ENCODE measurements around the gene GPR107. TPM values are rescaled to one million over a fixed set of nuclear protein-coding genes. Genes with fewer than 3 reads are reported as not detected.

Gene GPR107
- total and polyA plus RNA-seq, 2 experiments from 2014 or later, result 8.0 to 18.9 TPM

DNA sequence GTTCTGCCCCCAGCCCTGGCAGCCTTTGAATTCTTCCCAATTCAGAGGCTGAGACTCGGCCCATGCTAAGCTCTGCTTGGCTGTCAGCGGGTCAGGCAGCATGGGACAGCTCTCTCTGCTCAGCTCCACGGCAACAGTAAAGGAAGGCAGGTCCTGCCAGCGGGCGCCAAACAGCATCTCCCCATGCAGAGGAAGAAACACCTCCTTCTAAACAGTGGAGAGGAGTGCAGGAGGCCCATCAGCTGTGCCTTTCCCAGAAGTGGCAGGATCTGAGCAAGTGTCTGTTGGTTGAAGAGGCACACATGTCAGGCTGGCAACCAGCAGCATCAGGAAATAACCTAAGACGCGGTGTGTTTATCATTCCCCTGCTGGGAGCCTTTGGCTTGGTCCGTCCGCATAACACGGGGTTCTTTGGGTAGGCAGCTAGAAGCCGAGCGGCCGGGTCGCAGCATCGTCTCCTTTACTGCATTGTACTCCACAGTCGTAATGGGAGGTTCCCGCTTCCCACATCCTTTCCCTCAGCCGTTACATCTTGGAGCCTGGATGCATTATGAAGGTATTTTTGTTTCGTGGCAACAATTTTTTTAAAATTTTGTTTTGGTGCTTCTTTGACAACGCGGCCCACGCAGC lies 75.8 kb downstream of the GPR107 start:
- Histone ChIP-seq H3K79me2 (ENCODE audit: insufficient read depth) (no peaks in the 10 kb centered on the region), H2AFZ (no peak overlapping the region), H3K27me3 (replicated peaks; ENCODE audit: insufficient read depth) (no peaks in the 10 kb centered on the region), H3K4me3 (no peak overlapping the region), H3K9ac (no peak overlapping the region), H3K4me2 (ENCODE audit: unreplicated experiment) (no peak overlapping the region), H3K4me1 (ENCODE audit: insufficient read depth) (peaks cover 10% of the 10 kb centered on the region), H3K9me3 (ENCODE audit: low read depth) (no peaks in the 10 kb centered on the region), H3K9me2 (ENCODE audit: insufficient read depth) (no peaks in the 10 kb centered on the region), H3K36me3 (ENCODE audit: low read depth) (peaks cover 14% of the 10 kb centered on the region; the same call in 1 of the 2 replicates), H3F3A (ENCODE audit: insufficient read depth) (peaks cover 17% of the 10 kb centered on the region; the same call in 1 of the 2 replicates), H4K20me1 (ENCODE audit: insufficient read depth) (no peaks in the 10 kb centered on the region), H3K27ac (peak overlapping the region; percentile 73)
- in situ Hi-C loops (cut with MboI), result no loop called here
- no peak for TF ChIP-seq EZH2phosphoT487 (IDR thresholded peaks at IDR 0.05; ENCODE audit: insufficient read depth, low read depth)
- no peak for TF ChIP-seq EZH2 (IDR thresholded peaks at IDR 0.05; ENCODE audit: insufficient read depth, poor library complexity, severe bottlenecking)
- no peak for DNase-seq
- WGBS, 2 experiments (ENCODE audit: low coverage in 1 of 2, low lambda C conversion rate in 2 of 2, missing lambda C conversion rate in 2 of 2), result 94 to 96% methylated on average over 22 of the region's 22 CpGs

DNA sequence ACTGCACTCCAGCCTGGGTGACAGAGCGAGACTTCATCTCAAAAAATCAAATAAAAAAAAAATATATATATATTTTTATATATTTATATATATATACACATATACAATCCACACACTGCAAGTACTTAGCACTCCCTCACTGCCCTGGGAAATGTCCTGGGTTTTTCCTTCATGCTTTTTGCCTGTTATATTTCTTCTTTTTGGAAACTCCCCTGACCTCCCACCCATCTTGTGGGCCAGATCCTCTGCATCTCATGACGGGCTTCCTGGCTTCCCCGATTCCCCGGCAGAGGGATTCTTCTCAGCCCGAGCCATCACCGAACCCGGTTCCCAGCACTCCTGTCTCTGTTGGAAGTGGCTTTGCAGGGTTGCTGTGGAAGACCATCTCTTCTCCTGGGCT lies 79.0 kb downstream of the GPR107 start:
- Histone ChIP-seq H3K9ac (no peak overlapping the region), H3K79me2 (ENCODE audit: insufficient read depth) (no peaks in the 10 kb centered on the region), H4K20me1 (ENCODE audit: insufficient read depth) (no peaks in the 10 kb centered on the region), H3F3A (ENCODE audit: insufficient read depth) (peaks cover 37% of the 10 kb centered on the region), H3K4me1 (ENCODE audit: insufficient read depth) (peaks cover 18% of the 10 kb centered on the region), H3K9me2 (ENCODE audit: insufficient read depth) (no peaks in the 10 kb centered on the region), H3K27me3 (replicated peaks; ENCODE audit: insufficient read depth) (no peaks in the 10 kb centered on the region), H3K4me3 (no peak overlapping the region), H3K9me3 (ENCODE audit: low read depth) (no peaks in the 10 kb centered on the region), H3K4me2 (ENCODE audit: unreplicated experiment) (no peak overlapping the region), H3K36me3 (ENCODE audit: low read depth) (peaks cover 13% of the 10 kb centered on the region; the same call in 1 of the 2 replicates), H2AFZ (no peak overlapping the region), H3K27ac (no peak overlapping the region)
- no peak for DNase-seq
- WGBS, 2 experiments (ENCODE audit: low coverage in 1 of 2, low lambda C conversion rate in 2 of 2, missing lambda C conversion rate in 2 of 2), result 97 to 99% methylated on average over 7 of the region's 7 CpGs
- TF ChIP-seq EZH2phosphoT487 (IDR thresholded peaks at IDR 0.05; ENCODE audit: insufficient read depth, low read depth) (no peak), EZH2 (IDR thresholded peaks at IDR 0.05; ENCODE audit: insufficient read depth, poor library complexity, severe bottlenecking) (no peak)
- in situ Hi-C loops (cut with MboI), result no loop called here

DNA sequence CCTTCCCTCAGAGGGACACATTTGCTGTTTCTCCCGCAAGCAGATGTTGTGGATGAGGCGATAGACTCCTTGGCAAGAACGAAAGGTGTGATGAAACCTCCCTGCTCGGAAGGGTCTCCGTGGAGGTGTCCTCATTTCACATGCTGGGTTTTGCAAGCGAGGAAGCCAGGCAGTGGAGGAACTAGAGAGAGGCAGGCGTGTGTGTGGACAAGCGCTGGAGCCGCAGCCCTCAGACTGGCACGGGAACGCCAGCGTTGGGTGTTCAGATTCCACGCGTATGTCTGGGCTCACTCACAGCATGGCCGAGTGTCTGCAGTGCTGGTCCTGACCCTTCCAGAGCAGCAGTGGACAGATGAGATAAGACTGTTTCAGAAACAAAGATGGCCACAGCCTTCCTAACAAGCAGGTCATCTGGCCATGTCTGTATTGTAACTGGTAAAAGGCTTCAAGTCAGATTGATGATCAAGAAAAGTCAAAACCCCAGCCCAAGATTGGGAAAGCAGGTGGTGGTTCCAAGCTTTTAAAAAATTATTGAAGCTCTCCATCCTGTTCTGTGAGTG lies 83.5 kb downstream of the GPR107 start:
- no peaks in the 10 kb centered on the region for H3K36me3 ChIP-seq (ENCODE audit: low read depth)
- H3K27ac ChIP-seq, result peak overlapping the region; percentile 82
- TF ChIP-seq EZH2phosphoT487 (IDR thresholded peaks at IDR 0.05; ENCODE audit: insufficient read depth, low read depth), result no peak
- TF ChIP-seq EZH2 (IDR thresholded peaks at IDR 0.05; ENCODE audit: insufficient read depth, poor library complexity, severe bottlenecking), result no peak
- no peak for DNase-seq
- H2AFZ ChIP-seq, result no peak overlapping the region
- H3K27me3 ChIP-seq (replicated peaks; ENCODE audit: insufficient read depth), result no peaks in the 10 kb centered on the region
- no peaks in the 10 kb centered on the region for H3K9me2 ChIP-seq (ENCODE audit: insufficient read depth)
- peaks cover 50% of the 10 kb centered on the region for H3F3A ChIP-seq (ENCODE audit: insufficient read depth)
- peaks cover 24% of the 10 kb centered on the region for H3K4me1 ChIP-seq (ENCODE audit: insufficient read depth)
- H3K4me2 ChIP-seq (ENCODE audit: unreplicated experiment), result peak overlapping the region; percentile 75
- H3K9ac ChIP-seq, result peak overlapping the region; percentile 35; the same call in 1 of the 2 replicates
- in situ Hi-C loops (cut with MboI), result no loop called here
- H3K79me2 ChIP-seq (ENCODE audit: insufficient read depth), result no peaks in the 10 kb centered on the region
- H3K9me3 ChIP-seq (ENCODE audit: low read depth), result no peaks in the 10 kb centered on the region
- H4K20me1 ChIP-seq (ENCODE audit: insufficient read depth), result no peaks in the 10 kb centered on the region
- WGBS, 2 experiments (ENCODE audit: low coverage in 1 of 2, low lambda C conversion rate in 2 of 2, missing lambda C conversion rate in 2 of 2), result 92 to 94% methylated on average over 15 of the region's 15 CpGs
- no peak overlapping the region for H3K4me3 ChIP-seq

- no peaks in the 10 kb centered on the region for H3K9me3 ChIP-seq (ENCODE audit: low read depth)
- no peaks in the 10 kb centered on the region for H3K79me2 ChIP-seq (ENCODE audit: insufficient read depth)
- in situ Hi-C loops (cut with MboI), result no loop called here
- TF ChIP-seq EZH2phosphoT487 (IDR thresholded peaks at IDR 0.05; ENCODE audit: insufficient read depth, low read depth), result no peak
- WGBS, 2 experiments (ENCODE audit: low coverage in 1 of 2, low lambda C conversion rate in 2 of 2, missing lambda C conversion rate in 2 of 2), result 67 to 70% methylated on average over 11 of the region's 11 CpGs
- peak overlapping the region; percentile 82 for H3K27ac ChIP-seq
- H3K4me2 ChIP-seq (ENCODE audit: unreplicated experiment), result peak overlapping the region; percentile 75
- peaks cover 24% of the 10 kb centered on the region for H3K4me1 ChIP-seq (ENCODE audit: insufficient read depth)
- H3K27me3 ChIP-seq (replicated peaks; ENCODE audit: insufficient read depth), result no peaks in the 10 kb centered on the region
- peaks cover 50% of the 10 kb centered on the region for H3F3A ChIP-seq (ENCODE audit: insufficient read depth)
- H3K36me3 ChIP-seq (ENCODE audit: low read depth), result no peaks in the 10 kb centered on the region
- H2AFZ ChIP-seq, result no peak overlapping the region
- peak overlapping the region; percentile 35 for H3K9ac ChIP-seq
- peak; percentile 16 for DNase-seq
- H3K4me3 ChIP-seq, result peak overlapping the region; percentile 6; the same call in 1 of the 2 replicates
- no peaks in the 10 kb centered on the region for H3K9me2 ChIP-seq (ENCODE audit: insufficient read depth)
- no peaks in the 10 kb centered on the region for H4K20me1 ChIP-seq (ENCODE audit: insufficient read depth)
Measured at GRCh38 chr9:130137641-130138081, 84.0 kb downstream of the GPR107 start.

Data from GM23248 (cell line).